Karpas-422 (cell line): ENCODE data around the gene ADAP1. TPM values are rescaled to one million over a fixed set of nuclear protein-coding genes. Genes with fewer than 3 reads are reported as not detected.
A peak's percentile ranks its signal among the peaks of the same experiment; 100 is the strongest.

ENCODE experiments used
- DNase-seq: peaks from one replicate; pipeline ENCODE4 v3.0.0-alpha.2; 2015
- H2AFZ ChIP-seq: fragments of 200-600 bp; sonication (generic); 2 replicates; pipeline ENCODE4 v1.6.1; 2014; ENCODE audit warnings: antibody characterized with exemption, low read length, mixed read lengths
- H3K27ac ChIP-seq: fragments of 200-600 bp; sonication (generic); 2 replicates; pipeline ENCODE4 v1.5.1; 2014; ENCODE audit warnings: mild to moderate bottlenecking, low read length, moderate library complexity
- H3K27me3 ChIP-seq: fragments of 200-600 bp; sonication (generic); 2 replicates; pipeline ENCODE4 v1.6.1; 2014; ENCODE audit warnings: low read length, mixed read lengths
- H3K36me3 ChIP-seq: fragments of 200-600 bp; sonication (generic); 2 replicates; pipeline ENCODE4 v1.6.1; 2014; ENCODE audit warnings: low read length, mixed read lengths; ENCODE audit not compliant: insufficient read depth
- H3K4me1 ChIP-seq: fragments of 200-600 bp; sonication (generic); 2 replicates; pipeline ENCODE4 v1.6.1; 2014; ENCODE audit warnings: mild to moderate bottlenecking, low read length, mixed read lengths
- H3K4me2 ChIP-seq: fragments of 200-600 bp; sonication (generic); 2 replicates; pipeline ENCODE4 v1.6.1; 2014; ENCODE audit warnings: low read length, low read depth, mild to moderate bottlenecking; ENCODE audit not compliant: poor library complexity, severe bottlenecking
- H3K4me3 ChIP-seq: fragments of 200-600 bp; sonication (generic); 2 replicates; pipeline ENCODE4 v1.5.1; 2014; ENCODE audit warnings: mild to moderate bottlenecking, antibody characterized with exemption, low read length, mixed read lengths
- H3K79me2 ChIP-seq: fragments of 200-600 bp; sonication (generic); 2 replicates; pipeline ENCODE4 v1.6.1; 2014; ENCODE audit warnings: mild to moderate bottlenecking, low read length, mixed read lengths
- H3K9ac ChIP-seq: fragments of 200-600 bp; sonication (generic); 2 replicates; pipeline ENCODE4 v1.6.0; 2014; ENCODE audit warnings: low read length
- H3K9me2 ChIP-seq: fragments of 200-600 bp; sonication (generic), shearing (Covaris generic); replicated peaks from 2 replicates; pipeline ENCODE4 v1.6.0; 2014; ENCODE audit warnings: mild to moderate bottlenecking, low read length, moderate library complexity; ENCODE audit not compliant: insufficient read depth
- H3K9me3 ChIP-seq: fragments of 300-700, 200-600 bp; sonication (generic); 2 replicates; pipeline ENCODE4 v1.6.1; 2014; ENCODE audit warnings: low read length, mixed read lengths
- H4K20me1 ChIP-seq: fragments of 200-600 bp; sonication (generic); 2 replicates; pipeline ENCODE4 v1.6.1; 2014; ENCODE audit warnings: mild to moderate bottlenecking, antibody characterized with exemption, low read length, low read depth; ENCODE audit not compliant: insufficient read depth
- total RNA-seq: library from RNA; depleted of rRNA; stranded (reverse); fragments of >200 nt; shearing (Covaris generic); gene quantifications from 2 replicates; pipeline ENCODE4 v1.2.3, GENCODE V29; 2014; ENCODE audit warnings: low replicate concordance

The ADAP1 gene
- total RNA-seq, 1 experiment from 2014 or later, result not detected

- Histone ChIP-seq H3K4me3 (no peak overlapping the region), H3K36me3 (no peaks in the 10 kb centered on the region), H3K27me3 (no peaks in the 10 kb centered on the region; the same call in 1 of the 2 replicates), H3K9ac (no peak overlapping the region), H3K9me2 (no peaks in the 10 kb centered on the region), H3K4me1 (peaks cover 63% of the 10 kb centered on the region), H4K20me1 (peaks cover 3% of the 10 kb centered on the region; the same call in 1 of the 2 replicates), H2AFZ (no peak overlapping the region), H3K9me3 (no peaks in the 10 kb centered on the region), H3K4me2 (no peak overlapping the region), H3K79me2 (no peaks in the 10 kb centered on the region), H3K27ac (no peak overlapping the region)
- DNase-seq, result no peak
Measured at GRCh38 chr7:997404-998395, 43.2 kb upstream of the ADAP1 start.

- H3K9me3 ChIP-seq, result no peaks in the 10 kb centered on the region
- peaks cover 67% of the 10 kb centered on the region for H3K4me1 ChIP-seq
- peak overlapping the region; percentile 13 for H3K9ac ChIP-seq
- H3K27me3 ChIP-seq, result no peaks in the 10 kb centered on the region; the same call in 1 of the 2 replicates
- H3K4me3 ChIP-seq, result no peak overlapping the region
- H3K9me2 ChIP-seq, result no peaks in the 10 kb centered on the region
- H3K36me3 ChIP-seq, result no peaks in the 10 kb centered on the region
- H4K20me1 ChIP-seq, result peaks cover 7% of the 10 kb centered on the region; the same call in 1 of the 2 replicates
- H3K4me2 ChIP-seq, result no peak overlapping the region
- DNase-seq, result no peak
- no peaks in the 10 kb centered on the region for H3K79me2 ChIP-seq
- H3K27ac ChIP-seq, result no peak overlapping the region
- no peak overlapping the region for H2AFZ ChIP-seq
Measured at GRCh38 chr7:996079-996872, 41.8 kb upstream of the ADAP1 start.

- peaks cover 60% of the 10 kb centered on the region for H3K4me1 ChIP-seq
- no peaks in the 10 kb centered on the region; the same call in 1 of the 2 replicates for H3K27me3 ChIP-seq
- H3K79me2 ChIP-seq, result no peaks in the 10 kb centered on the region
- H3K9me2 ChIP-seq, result no peaks in the 10 kb centered on the region
- peak overlapping the region; percentile 13 for H3K9ac ChIP-seq
- no peaks in the 10 kb centered on the region for H3K36me3 ChIP-seq
- H3K4me3 ChIP-seq, result no peak overlapping the region
- H3K9me3 ChIP-seq, result no peaks in the 10 kb centered on the region
- H3K4me2 ChIP-seq, result no peak overlapping the region
- DNase-seq, result no peak
- no peak overlapping the region for H2AFZ ChIP-seq
- no peak overlapping the region for H3K27ac ChIP-seq
- H4K20me1 ChIP-seq, result peaks cover 7% of the 10 kb centered on the region; the same call in 1 of the 2 replicates
Measured at GRCh38 chr7:995571-995970, 41.1 kb upstream of the ADAP1 start.

- peak; percentile 60 for DNase-seq
- Histone ChIP-seq H3K36me3 (no peaks in the 10 kb centered on the region), H2AFZ (no peak overlapping the region), H3K79me2 (no peaks in the 10 kb centered on the region), H3K4me3 (no peak overlapping the region), H3K4me1 (peaks cover 52% of the 10 kb centered on the region), H3K27me3 (no peaks in the 10 kb centered on the region; the same call in 1 of the 2 replicates), H3K9ac (no peak overlapping the region), H3K9me2 (no peaks in the 10 kb centered on the region), H3K4me2 (peak overlapping the region; percentile 10), H4K20me1 (peaks cover 7% of the 10 kb centered on the region; the same call in 1 of the 2 replicates), H3K27ac (no peak overlapping the region), H3K9me3 (no peaks in the 10 kb centered on the region)
Measured at GRCh38 chr7:994592-995308, 40.3 kb upstream of the ADAP1 start.

GRCh38 chr7:992709-993607 lies 38.5 kb upstream of the ADAP1 start:
- Histone ChIP-seq H4K20me1 (peaks cover 7% of the 10 kb centered on the region; the same call in 1 of the 2 replicates), H3K9me3 (no peaks in the 10 kb centered on the region), H3K4me3 (no peak overlapping the region), H3K4me1 (peaks cover 39% of the 10 kb centered on the region), H3K9me2 (no peaks in the 10 kb centered on the region), H3K9ac (no peak overlapping the region), H3K36me3 (no peaks in the 10 kb centered on the region), H2AFZ (no peak overlapping the region), H3K79me2 (no peaks in the 10 kb centered on the region), H3K27me3 (no peaks in the 10 kb centered on the region; the same call in 1 of the 2 replicates), H3K4me2 (no peak overlapping the region), H3K27ac (no peak overlapping the region)
- peak; percentile 96 for DNase-seq

GRCh38 chr7:991729-992656 lies 37.5 kb upstream of the ADAP1 start:
- Histone ChIP-seq H3K9ac (no peak overlapping the region), H3K9me3 (no peaks in the 10 kb centered on the region), H3K27me3 (no peaks in the 10 kb centered on the region; the same call in 1 of the 2 replicates), H4K20me1 (peaks cover 7% of the 10 kb centered on the region; the same call in 1 of the 2 replicates), H3K36me3 (no peaks in the 10 kb centered on the region), H2AFZ (no peak overlapping the region), H3K9me2 (no peaks in the 10 kb centered on the region), H3K79me2 (no peaks in the 10 kb centered on the region), H3K4me2 (no peak overlapping the region), H3K4me1 (peaks cover 39% of the 10 kb centered on the region), H3K4me3 (no peak overlapping the region), H3K27ac (no peak overlapping the region)
- DNase-seq, result no peak
